Measurements from ENCODE around the gene COL4A1.

DNA sequence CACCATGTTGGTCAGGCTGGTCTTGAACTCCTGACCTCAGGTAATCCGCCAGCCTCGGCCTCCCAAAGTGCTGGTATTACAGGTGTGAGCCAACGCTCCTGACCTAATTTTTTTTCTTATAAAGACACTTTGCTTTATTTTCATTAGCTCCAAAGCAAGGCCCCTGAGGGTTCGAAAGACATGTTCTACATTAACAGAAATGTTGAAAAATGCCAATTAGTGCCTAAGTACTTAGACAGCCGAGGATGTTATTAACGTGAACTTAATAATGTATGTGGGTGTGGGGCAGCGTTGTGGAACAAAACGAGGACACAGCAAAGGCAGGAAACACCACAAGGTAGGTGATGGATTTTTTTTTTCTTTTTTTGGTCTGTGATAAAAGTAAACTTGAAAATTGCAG lies 82.4 kb downstream of the COL4A1 start:
- TF ChIP-seq EHMT2 (IDR thresholded peaks at IDR 0.05; ENCODE audit: low read depth) (no peak), EHF (CRISPR knock-in tag; IDR thresholded peaks at IDR 0.05) (no peak), CEBPB (IDR thresholded peaks at IDR 0.05) (no peak), SMC3 (IDR thresholded peaks at IDR 0.05) (no peak), SREBF2 (IDR thresholded peaks at IDR 0.05) (no peak), HOXA7 (CRISPR knock-in tag; IDR thresholded peaks at IDR 0.05) (no peak), POLR2A (IDR thresholded peaks at IDR 0.05; ENCODE audit: low read length) (no peak)
- TF ChIP-seq, protein P1, sequence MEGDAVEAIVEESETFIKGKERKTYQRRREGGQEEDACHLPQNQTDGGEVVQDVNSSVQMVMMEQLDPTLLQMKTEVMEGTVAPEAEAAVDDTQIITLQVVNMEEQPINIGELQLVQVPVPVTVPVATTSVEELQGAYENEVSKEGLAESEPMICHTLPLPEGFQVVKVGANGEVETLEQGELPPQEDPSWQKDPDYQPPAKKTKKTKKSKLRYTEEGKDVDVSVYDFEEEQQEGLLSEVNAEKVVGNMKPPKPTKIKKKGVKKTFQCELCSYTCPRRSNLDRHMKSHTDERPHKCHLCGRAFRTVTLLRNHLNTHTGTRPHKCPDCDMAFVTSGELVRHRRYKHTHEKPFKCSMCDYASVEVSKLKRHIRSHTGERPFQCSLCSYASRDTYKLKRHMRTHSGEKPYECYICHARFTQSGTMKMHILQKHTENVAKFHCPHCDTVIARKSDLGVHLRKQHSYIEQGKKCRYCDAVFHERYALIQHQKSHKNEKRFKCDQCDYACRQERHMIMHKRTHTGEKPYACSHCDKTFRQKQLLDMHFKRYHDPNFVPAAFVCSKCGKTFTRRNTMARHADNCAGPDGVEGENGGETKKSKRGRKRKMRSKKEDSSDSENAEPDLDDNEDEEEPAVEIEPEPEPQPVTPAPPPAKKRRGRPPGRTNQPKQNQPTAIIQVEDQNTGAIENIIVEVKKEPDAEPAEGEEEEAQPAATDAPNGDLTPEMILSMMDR (IDR thresholded peaks at IDR 0.05), result no peak

Data from A549 (cell line).